ENCODE results near the gene SRRM5.
A peak's percentile ranks its signal among the peaks of the same experiment; 100 is the strongest.
"Not testable (repeated sequence)": the region's sequence is repeated elsewhere in the genome, so short reads cannot be mapped to it uniquely, and the experiment has no call there.

The SRRM5 gene

GRCh38 chr19:43591904-43592772, 19.8 kb upstream of the SRRM5 start:
- no peak for DNase-seq

GRCh38 chr19:43592800-43593350, 19.0 kb upstream of the SRRM5 start:
- DNase-seq = no peak

DNA sequence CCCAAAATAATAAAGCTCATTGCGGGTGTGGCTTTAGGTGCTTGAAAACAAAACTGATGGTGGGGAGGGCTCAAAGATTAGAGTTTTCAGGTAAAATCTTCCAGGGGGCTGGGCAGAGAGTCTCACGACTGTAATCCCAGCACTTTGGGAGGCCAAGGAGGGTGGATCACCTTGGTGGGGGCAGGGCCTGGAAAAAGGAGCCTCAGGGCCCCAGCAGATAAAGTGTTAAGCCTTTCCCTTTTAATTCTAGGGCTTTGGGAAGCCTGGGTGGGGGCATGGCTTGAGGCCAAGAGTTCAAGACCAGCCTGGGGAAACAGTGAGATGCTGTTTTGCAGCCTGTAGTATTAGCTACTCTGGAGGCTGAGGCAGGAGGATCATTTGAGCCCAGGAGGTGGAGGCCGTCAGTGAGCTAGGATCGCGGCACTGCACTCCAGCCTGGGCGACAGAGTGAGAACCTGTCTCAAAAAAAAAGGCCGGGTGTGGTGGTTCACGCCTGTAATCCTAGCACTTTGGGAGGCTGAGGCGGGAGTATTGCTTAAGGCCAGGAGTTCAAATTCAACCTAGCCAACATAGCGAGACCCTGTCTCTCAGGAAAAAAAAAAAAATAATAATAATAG, 17.7 kb upstream of the SRRM5 start:
- no peak for DNase-seq

GRCh38 chr19:43594710-43595604, 16.9 kb upstream of the SRRM5 start:
- DNase-seq = peak; percentile 72

GRCh38 chr19:43595605-43595998, 16.3 kb upstream of the SRRM5 start:
- DNase-seq = no peak

- peak; percentile 99 for DNase-seq
Measured at GRCh38 chr19:43595999-43596841, 15.7 kb upstream of the SRRM5 start, which contains the start of the genes IRGQ and ZNF576. TSS of gene IRGQ (minus strand) at chr19:43596134. CDS start at chr19:43595338, 796 bp downstream. TSS of gene ZNF576 (plus strand) at chr19:43596595. CDS start at chr19:43597109, 514 bp downstream.

DNA sequence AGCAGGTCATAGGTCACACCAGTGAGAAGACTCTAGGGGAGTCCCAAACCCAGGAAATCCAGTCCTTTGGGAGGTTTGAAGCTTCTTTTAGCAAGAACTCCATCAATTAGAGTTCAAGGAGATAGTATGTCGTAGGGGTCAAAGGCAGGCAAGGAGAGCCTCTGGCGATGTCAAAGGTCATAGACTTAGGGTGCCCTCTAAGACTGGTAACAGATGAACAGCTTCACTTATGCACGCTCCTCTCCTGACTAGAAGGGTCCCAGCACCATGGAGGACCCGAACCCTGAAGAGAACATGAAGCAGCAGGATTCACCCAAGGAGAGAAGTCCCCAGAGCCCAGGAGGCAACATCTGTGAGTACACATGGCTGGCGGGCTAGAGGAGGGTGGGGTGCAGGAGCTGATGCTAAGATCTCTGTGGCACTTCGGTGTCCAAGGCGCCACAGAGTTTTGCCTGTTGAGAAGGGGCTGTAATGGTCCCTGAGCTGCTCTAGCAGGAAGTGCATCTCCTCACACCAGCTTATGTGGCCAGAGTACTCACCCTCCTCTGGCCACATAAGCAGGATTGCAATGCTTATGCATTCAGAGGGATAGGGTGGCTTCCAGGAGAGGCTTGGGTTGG, 14.9 kb upstream of the SRRM5 start:
- no peak for DNase-seq

- DNase-seq = no peak
Measured at GRCh38 chr19:43597876-43598275, 14.0 kb upstream of the SRRM5 start.

- no peak for DNase-seq
Measured at GRCh38 chr19:43598445-43599240, 13.2 kb upstream of the SRRM5 start.

GRCh38 chr19:43599635-43600295, 12.1 kb upstream of the SRRM5 start:
- DNase-seq = no peak

DNA sequence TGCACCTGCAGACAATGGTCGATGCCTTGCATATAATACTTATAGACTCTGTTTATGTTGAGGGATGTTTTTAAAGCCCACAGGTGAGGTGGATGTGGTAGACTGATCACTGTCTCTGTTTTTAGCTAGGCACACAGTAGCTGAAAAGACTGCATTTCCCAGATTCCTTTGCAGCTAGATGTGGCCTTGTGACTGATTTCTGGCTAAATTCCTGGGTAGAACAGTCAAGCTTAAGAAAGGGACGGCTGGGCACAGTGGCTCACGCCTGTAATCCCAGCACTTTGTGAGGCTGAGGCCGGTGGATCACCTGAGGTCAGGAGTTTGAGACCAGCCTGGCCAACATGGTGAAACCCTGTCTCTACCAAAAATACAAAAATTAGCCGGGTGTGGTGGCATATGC, 11.6 kb upstream of the SRRM5 start:
- not testable (repeated sequence) for DNase-seq

GRCh38 chr19:43605875-43606568, 5.9 kb upstream of the SRRM5 start:
- DNase-seq = no peak

DNA sequence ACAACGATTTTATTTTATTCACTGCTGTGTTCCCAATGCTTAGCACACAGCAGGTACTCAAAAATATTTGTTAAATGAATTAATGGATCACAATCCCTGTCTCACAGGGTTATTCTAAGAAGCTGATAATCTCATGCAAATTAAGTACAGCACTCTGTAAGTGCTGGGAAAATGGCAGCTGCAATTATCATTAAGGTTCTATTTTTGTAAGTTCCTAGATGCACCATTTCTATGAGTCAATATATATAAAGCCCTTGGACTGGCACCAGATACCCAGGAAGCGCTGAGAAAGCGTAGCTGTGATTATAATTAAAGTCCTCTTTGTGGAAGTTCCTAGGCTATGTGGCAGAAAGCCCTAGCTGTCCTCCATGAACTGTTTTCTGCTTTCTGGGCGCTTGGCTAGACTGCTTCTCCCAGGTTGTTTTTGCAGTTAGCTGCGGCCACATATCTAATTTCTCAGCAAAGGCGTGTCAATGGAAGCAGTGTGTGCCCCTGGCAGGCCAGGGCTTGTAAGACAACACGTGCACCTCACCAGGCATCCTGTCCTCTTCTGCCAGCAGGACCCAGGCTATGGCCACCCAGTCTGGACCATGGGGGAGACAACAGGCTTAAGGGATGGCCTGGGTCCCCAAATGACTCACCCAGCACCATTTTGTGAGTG, 5.2 kb upstream of the SRRM5 start:
- DNase-seq = no peak

DNA sequence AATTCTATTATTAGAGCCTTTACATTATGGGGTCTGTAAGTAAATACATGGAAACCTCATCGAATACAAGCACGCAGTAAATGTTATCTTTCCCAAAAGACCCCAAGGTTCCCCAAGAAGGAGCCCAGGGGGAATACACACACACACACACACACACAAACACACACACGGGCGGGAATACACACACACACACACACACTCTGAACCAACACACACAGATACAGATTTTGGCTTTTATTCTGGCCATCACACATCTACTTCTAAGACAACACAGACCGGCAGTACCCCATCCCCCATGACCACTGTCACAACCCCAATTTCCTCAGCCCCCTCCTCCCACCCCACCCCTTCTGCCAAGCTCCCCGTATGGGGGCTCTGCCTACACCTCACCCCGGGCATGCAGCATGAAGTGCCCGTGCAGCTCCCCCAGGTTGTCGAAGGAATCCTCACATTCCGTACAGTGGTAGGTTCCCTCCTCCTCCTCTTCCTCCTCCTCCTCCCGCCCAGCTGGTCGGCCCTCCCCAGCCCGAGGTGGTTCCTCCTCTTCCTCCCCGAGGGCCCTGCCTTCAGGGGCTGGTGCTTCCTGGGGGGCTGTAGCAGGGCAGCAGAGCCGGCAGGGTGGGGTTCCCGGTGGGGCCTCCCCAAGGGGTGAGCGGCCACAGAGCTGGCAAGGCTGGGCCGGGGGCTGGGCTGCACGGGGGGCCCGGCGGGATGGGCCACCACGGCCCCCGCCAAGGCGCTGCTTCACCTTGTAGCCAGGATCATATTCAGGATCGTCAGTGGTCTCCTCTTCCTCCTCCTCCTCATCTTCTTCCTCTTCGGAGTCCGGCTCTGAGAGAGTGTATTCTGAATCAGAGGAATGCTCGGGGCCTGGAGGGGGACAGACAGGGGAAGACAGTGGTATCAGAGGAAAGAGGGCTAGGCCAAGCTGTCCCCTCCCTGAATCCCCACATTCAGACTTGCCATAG, 4.4 kb upstream of the SRRM5 start:
- no peak for DNase-seq

GRCh38 chr19:43609872-43610271, 2.0 kb upstream of the SRRM5 start:
- DNase-seq = no peak

GRCh38 chr19:43610493-43610892, 1.4 kb upstream of the SRRM5 start:
- no peak for DNase-seq

DNA sequence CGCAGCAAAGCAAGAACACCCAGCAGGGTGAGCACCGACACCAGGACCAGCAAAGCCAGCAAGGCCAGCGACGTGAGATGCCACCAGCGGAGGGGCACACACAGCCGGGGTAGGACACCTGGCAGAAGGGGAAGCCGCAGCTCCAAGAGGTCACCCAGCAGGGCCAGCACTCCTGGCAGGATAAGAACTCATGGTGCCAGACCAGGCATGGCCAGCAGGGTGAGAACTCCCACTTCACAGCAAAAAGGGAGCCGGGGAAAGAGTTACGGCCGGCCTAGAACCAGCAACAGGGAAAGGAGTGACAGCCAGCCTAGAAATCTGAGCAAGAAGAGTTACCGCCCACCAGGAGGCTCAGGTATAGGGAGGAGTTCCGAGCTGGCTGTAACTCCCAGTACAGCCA, 486 bp downstream of the SRRM5 start:
- DNase-seq = no peak

All from central memory CD4-positive, alpha-beta T cell (primary cell).